Activated CD8-positive, alpha-beta memory T cell treated with anti-CD3 and anti-CD28 coated beads for 1 hour (primary cell): ENCODE data around the gene PLXDC1.

Source experiments
- DNase-seq, 2 donors: peaks; one replicate each; pipeline ENCODE4 v3.0.0-alpha.2; 2020; ENCODE audit warnings: low read depth in 1 of 2; ENCODE audit errors: extremely low read depth in 1 of 2

Gene PLXDC1

DNA sequence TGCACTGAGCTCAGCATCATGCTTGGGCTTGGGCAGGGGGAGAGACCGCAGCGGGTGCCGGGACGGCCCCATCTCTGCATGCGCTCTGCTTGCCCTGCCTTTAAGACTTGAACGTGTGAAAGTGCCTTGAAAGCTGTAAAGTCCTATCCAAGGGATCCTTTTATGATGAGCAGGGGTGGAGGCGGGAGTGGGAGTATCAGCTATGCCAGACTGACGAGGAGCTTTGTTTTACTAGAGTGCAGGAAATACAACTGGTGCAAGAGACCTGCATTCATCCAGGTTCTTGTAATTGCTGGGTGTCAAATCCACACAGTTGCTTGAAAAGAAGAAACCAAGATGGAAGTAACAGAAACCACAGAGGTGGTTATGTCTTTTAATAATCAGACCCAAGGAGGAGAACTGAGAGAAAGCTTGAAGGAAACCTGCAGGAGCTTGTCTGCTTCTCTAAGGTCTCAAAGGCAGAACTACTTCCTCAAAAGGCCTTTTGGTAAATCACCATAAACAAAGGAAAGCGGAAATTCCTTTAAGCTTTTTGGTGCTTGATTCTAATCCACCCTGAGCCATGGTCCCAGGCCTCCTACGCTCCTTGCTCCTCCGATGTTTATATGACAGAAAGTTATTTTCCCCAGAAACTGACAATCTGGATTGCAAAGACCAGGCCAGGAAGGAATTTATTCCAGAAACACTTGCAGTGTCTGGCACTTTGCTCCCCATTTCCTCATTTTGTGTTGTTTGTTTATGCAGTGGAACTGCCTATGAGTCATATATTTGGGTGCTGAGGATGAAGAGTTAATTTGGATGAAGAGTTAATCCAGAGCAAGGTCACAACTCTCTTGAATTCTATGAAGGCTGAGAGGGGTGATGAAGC is 132.9 kb downstream of the PLXDC1 start:
- DNase-seq = no peak

DNA sequence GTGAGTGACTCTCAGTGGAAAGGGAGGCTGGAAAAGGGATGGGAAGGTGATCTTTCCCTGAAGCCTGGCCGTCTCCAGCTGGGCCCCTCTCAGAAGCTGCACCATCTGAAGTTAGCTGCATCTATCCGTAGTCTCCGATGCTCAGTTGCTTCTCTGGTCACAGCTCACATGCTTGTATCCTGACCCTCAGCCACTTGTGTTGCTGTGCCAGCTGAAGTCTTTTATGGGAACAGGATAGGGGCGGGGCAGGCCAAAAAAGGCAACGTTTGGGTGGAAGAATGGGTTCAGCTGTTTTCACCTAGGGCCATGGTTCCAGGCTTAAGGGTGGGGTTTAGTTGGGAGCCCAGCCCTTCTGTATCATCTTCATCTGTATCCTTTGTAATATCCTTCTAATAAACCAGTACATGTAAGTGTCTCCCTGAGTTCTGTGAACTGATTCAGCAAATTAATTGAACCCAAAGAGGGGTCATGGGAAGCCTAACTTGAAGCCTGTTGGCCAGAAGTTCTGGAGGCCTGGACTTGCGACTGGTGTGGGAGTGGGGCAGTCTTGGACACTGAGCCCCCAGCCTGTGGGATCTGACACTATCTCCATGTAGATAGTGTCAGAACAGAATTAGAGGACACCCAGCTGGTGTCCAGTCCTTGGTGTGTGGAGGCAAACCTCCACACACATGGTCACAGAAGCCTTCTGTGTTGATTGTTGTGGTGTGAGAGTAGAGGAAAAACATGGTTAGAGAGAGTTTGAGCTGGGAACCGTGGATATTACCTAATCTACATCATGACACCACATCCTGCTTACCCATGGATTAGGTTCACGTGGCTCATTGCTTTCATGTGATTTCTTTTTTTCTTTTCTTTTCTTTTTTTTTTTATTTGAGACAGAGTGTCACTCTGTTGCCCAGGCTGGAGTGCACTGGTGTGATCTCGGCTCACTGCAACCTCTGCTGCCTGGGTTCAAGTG is 135.0 kb downstream of the PLXDC1 start:
- no peak for DNase-seq

DNA sequence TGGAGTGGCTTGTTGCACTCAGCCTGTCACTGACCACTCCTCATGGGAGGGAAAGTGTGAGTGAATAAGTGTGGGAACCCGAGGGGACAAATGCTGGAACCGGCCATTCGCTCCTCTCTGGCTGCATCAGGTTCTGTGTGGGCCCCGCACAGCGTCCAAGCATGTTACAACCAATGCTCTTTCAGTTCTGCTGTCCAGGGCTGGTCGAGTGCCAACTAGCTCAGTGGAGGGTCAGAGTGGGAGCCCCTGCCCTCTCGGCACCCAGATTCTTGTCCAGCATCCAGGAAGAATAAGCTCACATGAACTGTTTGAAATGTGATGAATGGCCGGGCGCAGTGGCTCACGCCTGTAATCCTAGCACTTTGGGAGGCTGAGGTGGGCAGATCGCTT is 135.9 kb downstream of the PLXDC1 start:
- DNase-seq = no peak

DNA sequence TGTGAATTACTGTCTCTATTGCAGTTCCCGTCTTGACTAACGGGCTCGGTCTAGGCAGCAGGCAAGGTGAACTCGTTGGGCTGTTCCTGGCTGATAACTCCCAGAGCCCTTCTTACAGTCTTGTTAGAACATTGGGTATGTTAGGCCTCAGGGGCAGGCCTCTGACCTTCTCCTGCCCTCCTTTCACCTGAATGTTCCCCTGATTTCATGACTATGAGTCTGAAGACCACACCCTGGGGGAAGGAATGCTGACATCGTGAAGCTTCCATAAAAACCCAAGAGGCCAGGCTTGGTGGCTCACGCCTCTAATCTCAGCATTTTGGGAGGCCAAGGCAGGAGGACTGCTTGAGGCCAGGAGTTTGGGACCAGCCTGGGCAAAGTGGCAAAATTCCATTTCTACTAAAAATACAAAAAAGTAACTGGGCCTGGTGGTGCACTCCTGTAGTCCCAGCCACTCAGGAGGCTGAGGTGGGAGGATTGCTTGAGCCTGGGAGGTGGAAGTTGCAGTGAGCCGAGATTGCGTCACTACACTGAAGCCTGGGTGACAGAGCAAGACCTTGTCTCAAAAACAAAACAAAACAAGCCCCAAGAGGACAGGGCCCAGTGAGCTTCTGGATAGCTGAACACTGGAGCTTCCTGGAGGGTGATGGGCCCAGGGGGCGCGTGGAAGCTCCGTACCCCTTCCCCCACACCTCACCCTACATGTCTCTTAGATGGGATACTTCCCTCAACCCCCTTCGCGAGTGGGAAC is 136.5 kb downstream of the PLXDC1 start:
- no peak for DNase-seq

DNA sequence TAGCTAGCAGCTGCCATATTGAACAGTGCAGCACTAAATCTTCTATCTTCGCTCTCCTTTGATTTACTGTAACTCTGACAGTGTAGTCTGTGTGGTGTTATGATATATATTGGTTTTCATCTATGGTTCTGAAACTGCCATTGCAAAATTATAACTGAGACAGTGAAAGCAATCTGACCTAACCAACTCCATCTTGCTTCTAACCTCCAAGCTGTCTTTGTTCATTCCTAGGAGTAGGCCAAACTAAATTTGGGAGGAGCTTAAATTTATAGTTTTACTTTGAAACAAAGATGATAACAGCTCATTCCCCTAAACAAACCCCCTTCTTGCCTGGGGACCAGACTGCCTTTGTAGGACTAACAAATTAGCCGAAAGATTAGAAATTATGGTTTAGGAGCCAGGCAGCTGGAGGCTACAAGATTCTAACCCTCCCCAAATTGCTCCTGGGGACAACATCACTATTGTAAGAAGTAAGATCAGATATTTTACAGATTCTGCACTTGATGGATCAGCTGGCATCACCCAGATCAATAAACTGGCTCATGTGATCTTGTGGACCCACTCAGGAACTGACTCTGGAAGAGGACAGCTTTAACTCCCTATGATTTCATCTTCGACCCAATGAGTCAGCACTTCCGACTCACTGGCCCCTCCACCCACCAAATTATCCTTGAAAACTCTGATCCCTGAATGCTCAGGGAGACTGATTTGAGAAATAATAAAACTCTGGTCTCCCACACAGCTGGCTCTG is 137.2 kb downstream of the PLXDC1 start:
- DNase-seq = no peak
